SH-SY5Y (cell line): ENCODE results near the gene HRH3.

Experiments used
- GATA2 ChIP-seq: IDR thresholded peaks from 2 replicates; pipeline ENCODE4 v1.6.1; 2011; ENCODE audit warnings: mild to moderate bottlenecking, low read depth, low read length
- GATA3 ChIP-seq: IDR thresholded peaks from 2 replicates; pipeline ENCODE4 v1.6.1; 2011; ENCODE audit warnings: low read depth, mild to moderate bottlenecking, low read length, moderate library complexity

HRH3 gene

DNA sequence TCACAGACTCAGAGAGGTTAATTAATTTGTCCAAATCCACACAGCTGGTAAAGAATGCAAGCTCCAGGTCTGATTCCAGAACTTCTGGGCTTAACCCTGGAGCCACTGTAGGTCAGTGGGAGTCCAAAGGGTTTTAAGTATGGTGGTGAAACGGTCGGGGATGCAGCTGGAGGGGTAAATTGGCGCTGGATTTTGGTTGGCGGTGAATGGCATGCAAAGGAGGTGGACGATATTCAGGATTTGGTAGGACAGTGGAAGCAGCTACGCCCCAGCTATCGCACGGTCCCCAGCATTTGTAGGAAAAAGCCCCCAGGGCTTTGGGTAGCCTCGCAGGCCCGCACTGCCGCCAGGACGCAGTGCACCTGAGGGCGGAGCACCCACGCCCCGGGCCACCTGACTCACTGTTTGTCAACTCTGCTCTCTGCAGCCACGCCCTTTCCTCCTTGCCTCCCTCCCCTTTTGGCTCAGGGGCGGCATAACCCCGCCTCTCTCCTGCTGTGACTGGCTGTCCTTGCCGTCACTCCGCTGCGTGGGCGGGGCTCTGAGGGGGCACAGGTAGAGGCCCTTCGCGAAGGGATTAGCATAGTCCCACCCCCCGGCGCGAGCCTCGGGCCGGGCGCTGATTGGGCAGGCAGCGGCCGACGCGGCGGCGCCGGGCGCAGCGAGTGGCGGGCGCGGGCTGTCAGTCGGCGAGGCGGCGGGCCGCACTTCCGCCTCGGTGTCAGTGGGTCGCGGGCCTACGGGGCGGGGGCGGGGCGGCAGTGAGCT, 17.9 kb upstream of the HRH3 start, which contains the start of gene OSBPL2:
TSS of gene OSBPL2 (plus strand) at position 721 of the 768 bp plus-strand sequence. CDS start 17,664 bp downstream, outside the sequence.
- TF ChIP-seq GATA2 (no peak), GATA3 (no peak)

- TF ChIP-seq GATA2 (no peak), GATA3 (no peak)
Measured at GRCh38 chr20:62237514-62237800, 17.4 kb upstream of the HRH3 start.

DNA sequence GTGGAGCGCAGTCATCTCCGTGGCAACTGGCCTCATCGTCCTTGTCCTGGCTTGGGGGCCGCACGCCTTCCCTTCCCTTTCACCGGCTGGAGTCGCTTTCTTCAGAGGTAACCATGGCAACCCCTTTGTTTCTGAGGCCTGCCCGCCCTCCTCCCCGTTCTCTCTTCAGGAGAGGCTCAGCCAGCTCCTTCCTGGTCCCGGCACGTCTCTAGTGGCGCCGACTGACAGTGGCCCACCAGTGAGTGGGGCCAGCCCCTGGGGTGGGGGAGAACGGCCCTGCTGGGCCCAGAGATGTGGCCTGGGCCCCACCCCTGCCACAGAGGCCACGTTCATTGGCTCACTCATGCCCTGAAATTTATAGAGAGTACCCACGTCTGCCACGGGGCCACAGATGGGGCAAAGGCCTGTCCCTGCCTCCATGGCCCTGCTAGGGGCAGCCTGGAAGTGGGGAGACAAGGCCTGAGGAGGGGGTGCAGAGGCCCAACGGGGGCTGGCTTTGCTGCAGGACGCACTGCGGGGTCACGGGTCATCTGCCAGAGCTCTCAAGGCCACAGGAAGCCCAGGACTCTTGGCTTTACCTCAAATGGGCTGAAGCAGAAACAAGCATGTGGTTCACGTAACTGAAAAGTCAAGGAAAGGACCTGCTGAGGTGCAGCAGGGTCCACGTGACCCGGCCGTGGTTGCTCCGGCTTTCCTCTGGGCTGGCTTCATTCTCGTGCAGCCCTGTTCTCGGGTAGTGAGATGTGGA, 16.9 kb upstream of the HRH3 start:
- TF ChIP-seq GATA2 (no peak), GATA3 (no peak)

GRCh38 chr20:62236200-62236599, 16.1 kb upstream of the HRH3 start:
- no peak for TF ChIP-seq GATA2
- TF ChIP-seq GATA3, result no peak

- TF ChIP-seq GATA3, result no peak
- TF ChIP-seq GATA2, result no peak
Measured at GRCh38 chr20:62235777-62236157, 15.7 kb upstream of the HRH3 start.

DNA sequence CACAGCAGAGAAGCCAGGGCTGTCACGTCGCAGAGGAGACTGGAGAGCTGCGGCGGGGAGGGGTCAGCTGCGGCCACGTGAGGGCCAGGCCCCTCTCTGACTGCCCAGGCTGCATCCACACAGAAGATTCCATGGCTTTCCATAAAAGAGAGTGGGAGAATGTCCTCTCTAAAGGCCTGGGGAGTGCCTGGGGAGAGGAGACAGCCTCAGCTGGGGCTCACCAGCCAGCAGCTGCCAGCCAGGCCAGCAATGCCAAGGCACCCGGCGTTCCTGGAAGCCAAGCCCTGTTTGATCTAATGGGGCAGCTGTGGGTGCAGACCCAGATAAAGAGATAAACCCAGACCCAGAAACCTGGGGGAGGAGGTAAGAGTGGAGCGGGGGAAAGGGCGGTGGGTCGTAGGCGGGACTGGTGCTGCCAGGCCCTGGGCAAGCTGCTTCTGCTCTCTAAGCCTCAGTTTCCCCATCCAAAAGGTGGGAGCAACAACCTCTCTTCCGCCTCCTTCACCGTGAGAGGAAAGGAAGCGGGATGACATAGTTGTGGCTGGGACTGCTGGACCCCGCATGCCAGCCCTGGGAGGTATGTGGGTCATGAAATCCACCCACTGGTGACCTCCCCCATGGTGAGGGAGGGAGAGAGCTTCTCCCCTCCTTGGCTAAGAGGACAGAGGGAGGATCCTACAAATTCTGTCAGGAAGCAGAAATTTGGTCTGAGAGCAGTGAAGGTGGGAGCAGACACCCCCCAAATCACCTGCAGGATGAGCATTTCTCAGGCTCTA, 15.1 kb upstream of the HRH3 start:
- no peak for TF ChIP-seq GATA3
- peak; percentile 95 for TF ChIP-seq GATA2

DNA sequence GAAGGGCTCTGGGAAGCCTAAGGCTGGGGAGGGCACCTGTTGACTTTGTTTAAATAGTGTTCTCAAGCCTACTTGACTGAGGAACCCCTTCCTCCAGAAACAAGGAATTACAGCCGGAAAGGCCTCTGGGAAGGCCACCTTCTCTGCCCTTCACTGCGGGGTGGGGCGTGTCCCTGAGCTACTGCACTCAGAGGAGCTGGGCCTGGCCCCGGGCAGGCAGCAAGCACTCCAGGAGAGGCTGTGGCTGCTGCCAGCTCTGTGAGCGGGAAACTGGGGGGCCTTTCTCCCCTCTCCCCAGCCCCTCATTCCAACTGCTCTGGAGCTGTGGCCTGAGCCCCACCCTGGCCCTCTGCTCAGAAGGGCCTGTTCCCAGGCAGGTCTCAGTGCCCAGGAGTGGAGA, 14.3 kb upstream of the HRH3 start:
- no peak for TF ChIP-seq GATA3
- no peak for TF ChIP-seq GATA2

DNA sequence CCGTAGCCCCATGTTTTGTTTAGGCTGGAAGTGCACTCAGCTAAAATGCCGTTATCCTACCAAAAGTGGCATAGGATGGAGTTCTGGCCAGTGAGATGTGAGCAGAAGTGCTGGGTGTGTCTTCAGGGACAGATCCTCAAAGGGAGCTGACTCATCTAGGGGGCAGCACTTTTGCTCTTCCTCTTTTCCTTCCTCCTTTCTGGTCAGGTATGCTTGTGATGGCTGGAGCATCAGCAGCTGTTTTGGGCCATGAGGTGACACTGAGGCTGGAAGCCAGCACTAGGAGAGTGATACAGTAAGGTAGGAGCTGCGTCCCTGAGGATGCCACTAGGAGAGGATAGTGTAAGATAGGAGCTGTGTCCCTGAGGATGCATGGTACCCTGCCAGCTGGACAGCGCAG, 13.6 kb upstream of the HRH3 start:
- TF ChIP-seq GATA2, result no peak
- TF ChIP-seq GATA3, result no peak

DNA sequence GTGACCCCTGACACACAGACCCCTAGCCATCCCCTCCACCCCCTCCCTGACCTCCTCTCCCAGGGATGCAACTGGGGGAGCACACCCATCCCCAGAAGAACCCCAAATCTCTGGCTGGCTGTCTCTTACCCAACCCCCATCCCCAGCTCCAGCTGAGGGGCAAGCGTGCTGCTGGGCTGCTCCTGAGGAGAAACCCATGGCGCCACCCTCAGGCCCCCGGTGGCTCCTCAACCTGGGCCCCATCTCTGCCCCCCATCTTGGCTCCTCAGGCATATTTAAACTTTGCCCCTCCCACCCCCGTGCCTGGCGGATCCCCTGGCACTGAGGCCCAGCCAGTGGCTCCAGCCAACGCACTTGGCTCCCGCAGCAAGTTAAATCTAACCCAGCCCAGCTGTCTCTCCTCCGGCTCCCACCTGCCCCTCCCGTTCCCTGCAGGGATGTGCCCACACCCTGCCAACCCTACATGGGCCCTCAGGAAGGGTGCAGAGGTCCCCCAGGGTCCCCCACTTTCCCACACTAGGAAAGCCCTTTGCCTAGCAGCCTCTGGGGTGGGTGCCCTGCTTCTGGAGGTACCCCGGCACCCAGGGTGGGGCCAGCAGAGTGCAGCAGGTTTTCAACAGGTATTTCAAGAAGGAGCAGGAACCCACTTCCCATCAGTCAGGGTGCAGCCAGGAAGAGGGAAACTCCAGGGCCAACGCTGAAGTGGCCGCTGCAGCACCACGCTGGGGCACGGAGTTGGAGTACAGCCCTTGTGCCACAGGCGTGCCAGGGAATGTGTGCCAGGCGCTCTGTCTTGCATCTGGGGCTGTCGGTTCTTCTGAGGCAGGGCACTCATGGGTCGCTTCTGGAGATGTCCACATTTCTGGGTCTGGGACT, 12.9 kb upstream of the HRH3 start:
- no peak for TF ChIP-seq GATA2
- TF ChIP-seq GATA3, result no peak

DNA sequence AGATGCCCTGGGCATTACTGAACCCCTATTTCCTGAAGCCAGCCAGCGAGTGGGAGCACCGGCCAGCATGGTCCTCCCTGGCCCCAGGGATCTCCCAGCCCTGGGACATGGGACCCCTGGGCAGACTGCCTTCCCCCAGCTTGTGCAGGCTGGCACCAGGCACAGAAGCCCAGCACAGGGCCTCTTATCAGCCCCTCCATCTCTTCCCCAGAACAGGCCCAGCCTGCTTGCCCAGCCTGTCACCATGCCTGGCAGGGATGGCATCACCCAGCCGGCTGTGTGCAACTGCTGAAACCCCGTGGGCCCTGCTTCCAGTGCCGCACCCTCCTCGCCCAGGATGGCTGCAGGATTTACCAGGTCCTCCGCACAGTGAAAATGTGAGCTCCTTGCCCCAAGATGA, 12.1 kb upstream of the HRH3 start:
- TF ChIP-seq GATA3, result no peak
- TF ChIP-seq GATA2, result peak; percentile 100

DNA sequence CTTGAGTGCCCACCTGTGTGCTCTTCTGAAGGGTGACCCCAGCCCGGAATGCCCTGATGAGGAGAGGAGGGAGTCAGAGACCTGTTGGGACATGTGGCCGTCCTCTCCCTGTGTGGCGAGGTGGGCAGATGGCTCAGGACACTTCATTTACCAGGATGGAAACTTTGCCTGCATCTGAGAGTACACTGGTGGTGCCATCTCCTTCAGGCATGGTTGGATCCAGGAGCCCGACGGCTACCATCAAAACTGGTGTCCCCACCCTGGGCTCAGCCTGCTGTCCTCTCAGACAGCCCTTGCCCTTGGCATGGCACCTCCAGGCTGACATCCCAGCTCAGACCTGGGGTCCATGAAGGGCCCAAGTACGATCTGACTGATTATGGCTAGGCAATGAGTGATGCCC, 11.2 kb upstream of the HRH3 start:
- TF ChIP-seq GATA3 (no peak), GATA2 (no peak)

GRCh38 chr20:62230696-62231095, 10.6 kb upstream of the HRH3 start:
- TF ChIP-seq GATA3, result no peak
- no peak for TF ChIP-seq GATA2

DNA sequence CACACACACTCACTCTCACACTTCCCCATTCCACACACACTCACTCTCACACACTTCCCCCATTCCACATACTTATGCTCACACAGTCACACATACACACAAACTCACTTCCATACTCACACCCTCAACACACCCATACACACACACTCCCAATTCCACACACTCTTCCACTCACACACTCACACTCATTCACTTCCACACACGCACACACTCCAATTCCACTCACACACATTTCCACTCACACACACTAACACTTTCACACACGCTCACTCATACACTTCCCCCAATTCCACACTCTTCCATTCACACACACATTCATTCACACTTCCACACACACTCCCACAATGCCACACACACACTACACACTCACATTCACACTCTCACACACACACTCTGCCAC, 10.2 kb upstream of the HRH3 start:
- TF ChIP-seq GATA2 (no peak), GATA3 (no peak)

DNA sequence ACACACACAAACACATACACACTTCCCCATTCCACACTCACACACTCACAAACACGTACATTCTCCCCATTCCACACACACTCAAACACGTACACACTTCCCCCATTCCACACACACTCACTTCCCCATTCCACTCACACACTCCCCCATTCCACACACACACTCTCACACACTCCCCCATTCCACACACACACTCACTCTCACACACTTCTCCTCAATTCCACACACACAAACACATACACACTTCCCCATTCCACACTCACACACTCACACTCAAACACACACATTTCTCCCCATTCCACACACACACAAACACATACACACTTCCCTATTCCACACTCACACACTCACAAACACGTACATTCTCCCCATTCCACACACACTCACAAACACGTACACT, 9.6 kb upstream of the HRH3 start:
- TF ChIP-seq GATA3 (no peak), GATA2 (no peak)
